A673 (cell line): Measurements from ENCODE around the gene HTR1B.

Experiments used
- CTCF ChIP-seq: fragments of 300-800, 200-600 bp; sonication (generic); conservative IDR thresholded peaks from 2 replicates; pipeline ENCODE4 v1.5.1; 2017; ENCODE audit warnings: low read depth, mild to moderate bottlenecking, antibody characterized with exemption, low read length, moderate library complexity, mixed read lengths
- EZH2 ChIP-seq: fragments of 200-600 bp; sonication (generic); IDR thresholded peaks from 2 replicates; pipeline ENCODE4 v1.6.1; 2017; ENCODE audit warnings: borderline replicate concordance, low read depth, mild to moderate bottlenecking, mixed read lengths, antibody characterized with exemption, low read length; ENCODE audit not compliant: poor library complexity, severe bottlenecking

- TF ChIP-seq CTCF (no peak), EZH2 (no peak)
Observed at GRCh38 chr6:77446249-77446648, 17.0 kb downstream of the HTR1B start.
